Endodermal cell (in vitro differentiated cells): ENCODE data around the gene TCF25. TPM values are rescaled to one million over a fixed set of nuclear protein-coding genes. Genes with fewer than 3 reads are reported as not detected.

ENCODE experiments used
- DNase-seq: peaks from one replicate; pipeline ENCODE4 v3.0.0-alpha.2; 2017
- H3K27ac ChIP-seq: 2 replicates; pipeline ENCODE4 v1.5.1; 2013; ENCODE audit warnings: mild to moderate bottlenecking, low read depth, low read length, moderate library complexity
- H3K27me3 ChIP-seq: 2 replicates; pipeline ENCODE4 v1.6.1; 2013; ENCODE audit warnings: mild to moderate bottlenecking, low read length, moderate library complexity; ENCODE audit not compliant: insufficient read depth, control insufficient read depth, poor library complexity, severe bottlenecking
- H3K36me3 ChIP-seq: 2 replicates; pipeline ENCODE4 v1.7.0; 2013; ENCODE audit warnings: mild to moderate bottlenecking, low read length, moderate library complexity; ENCODE audit not compliant: control insufficient read depth, insufficient read depth
- H3K4me1 ChIP-seq: one replicate; pipeline ENCODE4 v1.7.0; 2013; ENCODE audit warnings: low read length; ENCODE audit not compliant: control insufficient read depth, insufficient read depth
- H3K4me3 ChIP-seq: 2 replicates; pipeline ENCODE4 v1.5.1; 2013; ENCODE audit warnings: mild to moderate bottlenecking, low read length, moderate library complexity
- H3K9ac ChIP-seq: 2 replicates; pipeline ENCODE4 v1.6.1; 2013; ENCODE audit warnings: mild to moderate bottlenecking, low read length, moderate library complexity; ENCODE audit not compliant: poor library complexity, severe bottlenecking; ENCODE audit errors: extremely low read depth
- H3K9me3 ChIP-seq: 2 replicates; pipeline ENCODE4 v1.6.1; 2013; ENCODE audit warnings: mild to moderate bottlenecking, low read length, moderate library complexity; ENCODE audit not compliant: control insufficient read depth
- H3K27ac Mint-ChIP-seq: 2 replicates; pipeline ENCODE4 v1.8.0; 2020; ENCODE audit warnings: mixed read lengths
- H3K27me3 Mint-ChIP-seq: 2 replicates; pipeline ENCODE4 v1.8.0; 2021; ENCODE audit warnings: mild to moderate bottlenecking, mixed read lengths; ENCODE audit not compliant: insufficient read depth
- H3K36me3 Mint-ChIP-seq: 2 replicates; pipeline ENCODE4 v1.8.0; 2020; ENCODE audit warnings: low read depth, mixed read lengths
- H3K4me1 Mint-ChIP-seq: 2 replicates; pipeline ENCODE4 v1.8.0; 2020; ENCODE audit warnings: mixed read lengths
- H3K4me3 Mint-ChIP-seq: 2 replicates; pipeline ENCODE4 v1.8.0; 2020; ENCODE audit warnings: mild to moderate bottlenecking, moderate library complexity, mixed read lengths
- H3K9me3 Mint-ChIP-seq: 2 replicates; pipeline ENCODE4 v1.8.0; 2020; ENCODE audit warnings: mild to moderate bottlenecking, mixed read lengths
- WGBS, 2 experiments: methylation state at CpG; one replicate each; pipeline versions ENCODE4 v1.1.5 to v1.1.7; 2013; ENCODE audit warnings: missing lambda C conversion rate in 2 of 2, mixed read lengths in 1 of 2; ENCODE audit not compliant: insufficient coverage in 1 of 2, insufficient read length in 1 of 2; 5-methylcytosine and 5-hydroxymethylcytosine counted together
- total RNA-seq, 2 donors: library from RNA; stranded (reverse); fragmentation: NEBNext Ultra II Directional in 1 of 2; extraction: Animal tissue kit (Norgen Biotek cat#: 25700) in 1 of 2; gene quantifications; 2 replicates in 1 of 2; 3 replicates in 1 of 2; pipeline ENCODE4 v1.2.1, GENCODE V29; 2021
- TF ChIP-seq, protein P1 (sequence below): fragments of 200-600 bp; sonication (generic); conservative IDR thresholded peaks from 2 replicates; pipeline ENCODE4 v1.5.0; 2021; ENCODE audit warnings: antibody characterized with exemption, mild to moderate bottlenecking

The TCF25 gene
- total RNA-seq, 2 donors from 2014 or later: 172 to 176 TPM

DNA sequence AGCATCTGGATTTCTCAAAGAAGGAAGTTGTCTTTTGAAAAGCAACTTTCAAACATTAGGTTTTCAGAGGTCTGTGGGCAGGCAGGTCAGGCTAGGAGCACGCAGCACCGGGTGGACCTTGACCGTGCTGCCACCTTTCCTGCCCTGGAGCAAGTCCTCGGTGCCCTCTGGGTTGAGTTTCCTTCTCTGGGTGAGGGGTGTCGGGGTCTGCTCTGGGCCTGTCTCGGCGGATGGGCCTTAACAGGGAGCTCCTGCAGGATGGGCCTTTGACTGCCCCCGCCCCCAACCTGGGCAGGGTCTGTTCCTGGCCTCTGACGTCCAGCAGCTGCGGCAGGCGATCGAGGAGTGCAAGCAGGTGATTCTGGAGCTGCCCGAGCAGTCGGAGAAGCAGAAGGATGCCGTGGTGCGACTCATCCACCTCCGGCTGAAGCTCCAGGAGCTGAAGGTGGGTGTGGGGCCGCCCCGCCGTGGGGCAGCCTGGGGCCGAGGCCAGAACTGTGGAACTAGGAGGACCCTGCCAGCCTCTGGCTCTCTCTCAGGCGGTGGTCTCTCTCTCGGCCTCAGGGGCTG is 83.9 kb downstream of the TCF25 start:
- Histone ChIP-seq H3K27me3 (no peaks in the 10 kb centered on the region), H3K9me3 (no peaks in the 10 kb centered on the region), H3K9ac (no peak overlapping the region), H3K4me3 (no peak overlapping the region), H3K4me1 (no peaks in the 10 kb centered on the region), H3K36me3 (peaks cover 34% of the 10 kb centered on the region), H3K27ac (no peak overlapping the region)
- WGBS, 2 experiments: 93 to 98% methylated on average over 8 to 23 of the region's 23 CpGs
- DNase-seq: no peak
- H3K27ac Mint-ChIP-seq: no peak overlapping the region
- H3K4me3 Mint-ChIP-seq: no peak overlapping the region
- no peaks in the 10 kb centered on the region for H3K4me1 Mint-ChIP-seq
- H3K9me3 Mint-ChIP-seq: no peaks in the 10 kb centered on the region
- no peaks in the 10 kb centered on the region for H3K27me3 Mint-ChIP-seq
- H3K36me3 Mint-ChIP-seq: peaks cover 53% of the 10 kb centered on the region
- TF ChIP-seq, protein P1, sequence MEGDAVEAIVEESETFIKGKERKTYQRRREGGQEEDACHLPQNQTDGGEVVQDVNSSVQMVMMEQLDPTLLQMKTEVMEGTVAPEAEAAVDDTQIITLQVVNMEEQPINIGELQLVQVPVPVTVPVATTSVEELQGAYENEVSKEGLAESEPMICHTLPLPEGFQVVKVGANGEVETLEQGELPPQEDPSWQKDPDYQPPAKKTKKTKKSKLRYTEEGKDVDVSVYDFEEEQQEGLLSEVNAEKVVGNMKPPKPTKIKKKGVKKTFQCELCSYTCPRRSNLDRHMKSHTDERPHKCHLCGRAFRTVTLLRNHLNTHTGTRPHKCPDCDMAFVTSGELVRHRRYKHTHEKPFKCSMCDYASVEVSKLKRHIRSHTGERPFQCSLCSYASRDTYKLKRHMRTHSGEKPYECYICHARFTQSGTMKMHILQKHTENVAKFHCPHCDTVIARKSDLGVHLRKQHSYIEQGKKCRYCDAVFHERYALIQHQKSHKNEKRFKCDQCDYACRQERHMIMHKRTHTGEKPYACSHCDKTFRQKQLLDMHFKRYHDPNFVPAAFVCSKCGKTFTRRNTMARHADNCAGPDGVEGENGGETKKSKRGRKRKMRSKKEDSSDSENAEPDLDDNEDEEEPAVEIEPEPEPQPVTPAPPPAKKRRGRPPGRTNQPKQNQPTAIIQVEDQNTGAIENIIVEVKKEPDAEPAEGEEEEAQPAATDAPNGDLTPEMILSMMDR: no peak

DNA sequence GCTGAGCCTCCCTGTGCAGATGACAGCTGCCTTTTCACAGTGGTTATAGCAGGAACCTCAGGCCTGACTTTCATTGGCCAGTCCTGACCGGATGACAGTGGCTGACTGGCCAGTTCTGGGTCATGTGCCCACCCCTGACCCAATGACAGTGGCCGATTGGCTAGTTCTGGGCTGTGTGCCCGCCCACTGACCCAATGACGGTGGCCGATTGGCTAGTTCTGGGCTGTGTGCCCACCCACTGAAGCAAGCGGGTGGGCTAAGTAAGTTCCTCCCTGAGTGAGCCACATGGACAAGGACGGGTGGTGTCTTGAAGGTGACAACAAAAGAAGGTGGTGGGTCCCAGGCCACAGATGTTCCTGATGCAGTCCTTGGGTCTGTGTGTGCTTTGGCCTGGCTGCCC is 84.7 kb downstream of the TCF25 start:
- Histone ChIP-seq H3K9ac (no peak overlapping the region), H3K27ac (no peak overlapping the region), H3K9me3 (no peaks in the 10 kb centered on the region), H3K4me1 (no peaks in the 10 kb centered on the region), H3K4me3 (no peak overlapping the region), H3K27me3 (no peaks in the 10 kb centered on the region), H3K36me3 (peaks cover 34% of the 10 kb centered on the region)
- Mint-ChIP-seq H3K4me3 (no peak overlapping the region), H3K27ac (no peak overlapping the region), H3K27me3 (no peaks in the 10 kb centered on the region), H3K9me3 (no peaks in the 10 kb centered on the region), H3K4me1 (no peaks in the 10 kb centered on the region), H3K36me3 (peaks cover 53% of the 10 kb centered on the region)
- DNase-seq: peak; percentile 94
- TF ChIP-seq, protein P1: no peak
- 87 to 90% methylated on average over 6 to 7 of the region's 7 CpGs for WGBS, 2 experiments

DNA sequence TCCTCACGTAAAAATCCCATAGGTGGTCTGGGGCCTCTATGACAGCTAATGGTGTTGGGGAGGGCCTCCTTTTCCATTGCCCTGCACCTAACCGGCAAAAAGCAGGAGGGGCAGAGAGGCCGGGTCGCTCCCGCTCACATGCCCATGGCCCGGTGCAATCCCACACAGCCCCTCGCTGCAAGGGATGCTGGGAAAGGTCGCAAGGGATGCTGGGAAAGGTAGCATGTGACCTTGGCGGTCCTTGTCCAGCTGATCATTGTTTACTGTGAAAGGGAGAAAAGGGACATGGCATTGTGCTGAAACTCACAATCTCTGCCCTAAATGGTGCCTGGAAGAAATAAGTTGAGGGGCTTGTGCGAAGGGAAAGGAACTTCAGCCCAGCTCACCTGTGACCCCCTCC is 85.2 kb downstream of the TCF25 start:
- TF ChIP-seq, protein P1: no peak
- H3K9ac ChIP-seq: no peak overlapping the region
- Mint-ChIP-seq H3K27me3 (no peaks in the 10 kb centered on the region), H3K9me3 (no peaks in the 10 kb centered on the region), H3K4me3 (no peak overlapping the region), H3K36me3 (peaks cover 54% of the 10 kb centered on the region), H3K4me1 (no peaks in the 10 kb centered on the region), H3K27ac (no peak overlapping the region)
- no peaks in the 10 kb centered on the region for H3K27me3 ChIP-seq
- 96 to 100% methylated on average over 4 to 10 of the region's 10 CpGs for WGBS, 2 experiments
- H3K4me1 ChIP-seq: no peaks in the 10 kb centered on the region
- no peak for DNase-seq
- no peak overlapping the region for H3K27ac ChIP-seq
- no peak overlapping the region for H3K4me3 ChIP-seq
- H3K36me3 ChIP-seq: peaks cover 34% of the 10 kb centered on the region
- no peaks in the 10 kb centered on the region for H3K9me3 ChIP-seq
